Activated B cell treated with CpG ODN at 0.5 μM for 24 hours (primary cell): ENCODE measurements around the gene CCDC169. TPM values are rescaled to one million over a fixed set of nuclear protein-coding genes. Genes with fewer than 3 reads are reported as not detected.

Source experiments
- ATAC-seq: fragments of 200-7000 bp; cut with Tn5 transposase; one replicate; pipeline ENCODE4 v1.10.0; 2021; ENCODE audit warnings: low read depth, mild to moderate bottlenecking, moderate library complexity
- CTCF ChIA-PET: fragments of 350-600 bp; sonication (Branson Sonifier 250); formaldehyde crosslinking; loops from one replicate; lab custom pipeline; 2021; ENCODE audit warnings: antibody characterized with exemption; lab: Charles Lee
- POLR2A ChIA-PET: fragments of 350-600 bp; sonication (Branson Sonifier 250); formaldehyde crosslinking; loops from one replicate; lab custom pipeline; 2021; ENCODE audit warnings: antibody characterized with exemption; lab: Charles Lee
- DNase-seq: peaks from one replicate; pipeline ENCODE4 v3.0.0; 2022
- H3K27ac Mint-ChIP-seq: one replicate; pipeline ENCODE4 v1.8.0; 2020; ENCODE audit warnings: mixed read lengths
- H3K27me3 Mint-ChIP-seq: one replicate; pipeline ENCODE4 v1.8.0; 2021; ENCODE audit warnings: mixed read lengths
- H3K36me3 Mint-ChIP-seq: one replicate; pipeline ENCODE4 v1.8.0; 2021; ENCODE audit warnings: low read depth, mixed read lengths
- H3K4me1 Mint-ChIP-seq: one replicate; pipeline ENCODE4 v1.8.0; 2021; ENCODE audit warnings: mixed read lengths
- H3K4me3 Mint-ChIP-seq: one replicate; pipeline ENCODE4 v1.8.0; 2020; ENCODE audit warnings: mild to moderate bottlenecking, mixed read lengths
- H3K9me3 Mint-ChIP-seq: one replicate; pipeline ENCODE4 v1.8.0; 2020; ENCODE audit warnings: mixed read lengths
- CTCF ChIP-seq: fragments of 200-600 bp; IDR thresholded peaks from one replicate; pipeline ENCODE4 v1.8.0; 2022; ENCODE audit warnings: antibody characterized with exemption, mild to moderate bottlenecking
- intact Hi-C: fragments of 100-400 bp; cut with micrococcal nuclease; formaldehyde crosslinking; loops from one replicate; pipeline ENCODE4 v1.15.1; 2024
- total RNA-seq: library from RNA; stranded (reverse); gene quantifications from 2 replicates; pipeline ENCODE4 v1.2.3, GENCODE V29; 2022

Gene CCDC169
- total RNA-seq, 1 donor from 2014 or later: 0.18 TPM

DNA sequence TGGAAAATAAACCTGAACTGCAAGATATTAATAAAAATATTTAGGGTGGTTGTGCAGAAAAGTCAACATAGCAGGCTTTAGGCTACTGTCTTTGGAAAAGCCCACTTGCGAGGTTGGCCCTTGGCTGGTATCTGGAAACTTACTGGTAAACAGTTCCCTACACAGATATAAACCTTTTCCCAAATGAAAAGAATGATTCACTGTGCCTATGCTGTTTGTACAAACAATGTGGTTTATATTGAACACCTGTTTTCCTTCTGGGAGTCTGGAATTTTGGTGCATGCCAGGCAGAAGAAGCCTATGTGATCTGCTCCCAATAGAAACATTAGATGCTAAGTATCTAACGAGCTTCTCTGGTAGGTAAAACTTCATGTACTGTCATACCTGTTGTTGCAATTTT lies 53.5 kb downstream of the CCDC169 start:
- Mint-ChIP-seq H3K27ac (no peak overlapping the region), H3K36me3 (no peaks in the 10 kb centered on the region), H3K27me3 (no peaks in the 10 kb centered on the region), H3K4me1 (no peaks in the 10 kb centered on the region), H3K4me3 (no peak overlapping the region), H3K9me3 (peaks cover 3% of the 10 kb centered on the region)
- no peak for TF ChIP-seq CTCF
- POLR2A ChIA-PET: no interaction called here
- no peak for DNase-seq
- intact Hi-C loops: no loop called here
- CTCF ChIA-PET: no interaction called here
- no peak for ATAC-seq

GRCh38 chr13:36242761-36243160 lies 54.9 kb downstream of the CCDC169 start:
- DNase-seq: no peak
- CTCF ChIA-PET: no interaction called here
- intact Hi-C loops: no loop called here
- Mint-ChIP-seq H3K36me3 (no peaks in the 10 kb centered on the region), H3K9me3 (peaks cover 3% of the 10 kb centered on the region), H3K4me1 (no peaks in the 10 kb centered on the region), H3K27ac (no peak overlapping the region), H3K27me3 (no peaks in the 10 kb centered on the region), H3K4me3 (no peak overlapping the region)
- TF ChIP-seq CTCF: no peak
- POLR2A ChIA-PET: no interaction called here
- ATAC-seq: no peak

GRCh38 chr13:36231236-36231635 lies 66.4 kb downstream of the CCDC169 start:
- ChIA-PET CTCF (no interaction called here), POLR2A (no interaction called here)
- Mint-ChIP-seq H3K9me3 (peaks cover 10% of the 10 kb centered on the region), H3K36me3 (no peaks in the 10 kb centered on the region), H3K27ac (no peak overlapping the region), H3K4me1 (no peaks in the 10 kb centered on the region), H3K27me3 (no peaks in the 10 kb centered on the region), H3K4me3 (no peak overlapping the region)
- DNase-seq: no peak
- no peak for ATAC-seq
- no peak for TF ChIP-seq CTCF
- intact Hi-C loops: no loop called here

DNA sequence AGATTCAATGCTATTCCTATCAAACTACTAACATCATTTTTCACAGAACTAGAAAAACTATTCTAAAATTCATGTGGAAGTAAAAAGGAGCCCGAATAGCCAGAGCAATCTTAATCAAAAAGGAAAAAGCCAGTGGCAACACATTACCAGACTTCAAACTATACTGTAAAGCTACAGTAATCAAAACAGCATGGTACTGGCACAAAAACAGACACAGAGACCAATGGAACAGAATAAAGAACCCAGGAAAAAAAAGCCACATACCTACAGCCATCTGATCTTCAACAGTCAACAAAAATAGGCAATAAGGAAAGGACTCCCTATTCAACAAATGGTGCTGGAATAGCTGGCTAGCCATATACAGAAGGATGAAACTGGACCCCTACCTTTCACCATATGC lies 72.9 kb downstream of the CCDC169 start:
- no peak for TF ChIP-seq CTCF
- H3K36me3 Mint-ChIP-seq: no peaks in the 10 kb centered on the region
- POLR2A ChIA-PET: no interaction called here
- H3K27me3 Mint-ChIP-seq: no peaks in the 10 kb centered on the region
- H3K9me3 Mint-ChIP-seq: peaks cover 10% of the 10 kb centered on the region
- no peak overlapping the region for H3K27ac Mint-ChIP-seq
- intact Hi-C loops: no loop called here
- no peak overlapping the region for H3K4me3 Mint-ChIP-seq
- no peak for ATAC-seq
- CTCF ChIA-PET: no interaction called here
- no peak for DNase-seq
- no peaks in the 10 kb centered on the region for H3K4me1 Mint-ChIP-seq

GRCh38 chr13:36219883-36220282 lies 77.7 kb downstream of the CCDC169 start:
- no peaks in the 10 kb centered on the region for H3K36me3 Mint-ChIP-seq
- no peak for DNase-seq
- CTCF ChIA-PET: no interaction called here
- no peak for TF ChIP-seq CTCF
- POLR2A ChIA-PET: no interaction called here
- no peak overlapping the region for H3K4me3 Mint-ChIP-seq
- no peak for ATAC-seq
- no peaks in the 10 kb centered on the region for H3K27me3 Mint-ChIP-seq
- peaks cover 11% of the 10 kb centered on the region for H3K9me3 Mint-ChIP-seq
- H3K27ac Mint-ChIP-seq: no peak overlapping the region
- H3K4me1 Mint-ChIP-seq: no peaks in the 10 kb centered on the region
- intact Hi-C loops: no loop called here
